ENCODE measurements around the gene SLC30A5. TPM values are rescaled to one million over a fixed set of nuclear protein-coding genes. Genes with fewer than 3 reads are reported as not detected.
"Not testable (repeated sequence)": the region's sequence is repeated elsewhere in the genome, so short reads cannot be mapped to it uniquely, and the experiment has no call there.

Gene SLC30A5
- total RNA-seq, 3 donors from 2014 or later (not counting 1 experiment from before 2014, with no cell fraction given), result 17.8 to 30.1 (median 26.7) TPM

DNA sequence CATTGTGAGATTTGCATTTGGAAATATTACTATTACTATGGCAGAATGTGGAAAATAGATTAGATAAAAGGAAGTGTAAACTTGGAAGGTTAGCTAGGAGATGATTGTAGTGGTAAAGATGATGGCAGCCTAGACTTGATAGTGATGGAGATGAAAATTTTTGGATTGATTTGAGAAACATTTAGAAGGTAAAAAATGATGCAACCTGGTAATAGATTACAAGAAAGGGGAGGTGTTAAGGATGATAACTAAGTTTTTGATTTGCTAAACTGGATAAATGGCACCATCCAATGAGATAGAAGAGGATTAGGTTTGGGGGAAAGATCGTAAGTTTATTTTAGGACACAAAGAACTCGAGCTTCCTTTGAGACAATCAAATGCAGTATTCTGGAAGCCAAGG lies 8.9 kb upstream of the SLC30A5 start:
- H3K27me3 Mint-ChIP-seq (ENCODE audit: low read depth in 2 of 2), result peaks cover 0 to 5% of the 10 kb centered on the region in 2 donors
- H3K4me3 ChIP-seq (ENCODE audit: low read length), result no peak overlapping the region
- no peak for ATAC-seq
- intact Hi-C loops (cut with micrococcal nuclease), result no loop called here
- no peaks in the 10 kb centered on the region for H3K9me3 Mint-ChIP-seq
- H3K4me1 ChIP-seq (ENCODE audit: control insufficient read depth, insufficient read depth, low read length), result no peaks in the 10 kb centered on the region
- H3K36me3 Mint-ChIP-seq, result no peaks in the 10 kb centered on the region
- no peaks in the 10 kb centered on the region for H3K9me3 ChIP-seq (ENCODE audit: control insufficient read depth, insufficient read depth, low read length)
- no peaks in the 10 kb centered on the region for H3K36me3 ChIP-seq (ENCODE audit: control insufficient read depth, insufficient read depth, low read length)
- no peak overlapping the region for H3K27ac Mint-ChIP-seq
- no peaks in the 10 kb centered on the region for H3K27me3 ChIP-seq (ENCODE audit: control insufficient read depth, insufficient read depth, low read length)
- no peak overlapping the region for H3K4me3 Mint-ChIP-seq
- H3K4me1 Mint-ChIP-seq, result no peaks in the 10 kb centered on the region
- TF ChIP-seq, protein P1, sequence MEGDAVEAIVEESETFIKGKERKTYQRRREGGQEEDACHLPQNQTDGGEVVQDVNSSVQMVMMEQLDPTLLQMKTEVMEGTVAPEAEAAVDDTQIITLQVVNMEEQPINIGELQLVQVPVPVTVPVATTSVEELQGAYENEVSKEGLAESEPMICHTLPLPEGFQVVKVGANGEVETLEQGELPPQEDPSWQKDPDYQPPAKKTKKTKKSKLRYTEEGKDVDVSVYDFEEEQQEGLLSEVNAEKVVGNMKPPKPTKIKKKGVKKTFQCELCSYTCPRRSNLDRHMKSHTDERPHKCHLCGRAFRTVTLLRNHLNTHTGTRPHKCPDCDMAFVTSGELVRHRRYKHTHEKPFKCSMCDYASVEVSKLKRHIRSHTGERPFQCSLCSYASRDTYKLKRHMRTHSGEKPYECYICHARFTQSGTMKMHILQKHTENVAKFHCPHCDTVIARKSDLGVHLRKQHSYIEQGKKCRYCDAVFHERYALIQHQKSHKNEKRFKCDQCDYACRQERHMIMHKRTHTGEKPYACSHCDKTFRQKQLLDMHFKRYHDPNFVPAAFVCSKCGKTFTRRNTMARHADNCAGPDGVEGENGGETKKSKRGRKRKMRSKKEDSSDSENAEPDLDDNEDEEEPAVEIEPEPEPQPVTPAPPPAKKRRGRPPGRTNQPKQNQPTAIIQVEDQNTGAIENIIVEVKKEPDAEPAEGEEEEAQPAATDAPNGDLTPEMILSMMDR (IDR thresholded peaks at IDR 0.05), result no peak
- WGBS (ENCODE audit: insufficient coverage), result 93% methylated on average over 2 of the region's 2 CpGs
- no peak for DNase-seq
- H3K27ac ChIP-seq (ENCODE audit: low read length), result no peak overlapping the region

DNA sequence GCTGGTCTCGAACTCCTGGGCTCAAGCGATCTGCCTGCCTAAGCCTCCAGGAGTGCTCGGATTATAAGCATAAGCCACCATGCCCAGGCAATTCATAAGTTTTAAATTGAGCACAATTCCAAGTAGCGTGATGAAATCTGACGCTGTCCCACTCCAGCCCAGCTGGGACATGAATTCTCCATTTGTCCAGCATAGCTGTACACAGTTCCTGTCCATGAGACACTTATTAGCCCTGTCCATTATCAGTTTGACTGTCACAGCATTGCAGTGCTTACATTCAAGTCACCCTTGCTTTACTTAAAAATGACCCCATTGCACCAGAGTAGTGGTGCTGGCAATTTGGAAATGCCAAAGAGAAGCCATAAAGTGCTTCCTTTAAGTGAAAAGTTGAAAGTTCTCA lies 7.6 kb upstream of the SLC30A5 start:
- H3K4me3 Mint-ChIP-seq, result no peak overlapping the region
- intact Hi-C loops (cut with micrococcal nuclease), result no loop called here
- ATAC-seq, result no peak

DNA sequence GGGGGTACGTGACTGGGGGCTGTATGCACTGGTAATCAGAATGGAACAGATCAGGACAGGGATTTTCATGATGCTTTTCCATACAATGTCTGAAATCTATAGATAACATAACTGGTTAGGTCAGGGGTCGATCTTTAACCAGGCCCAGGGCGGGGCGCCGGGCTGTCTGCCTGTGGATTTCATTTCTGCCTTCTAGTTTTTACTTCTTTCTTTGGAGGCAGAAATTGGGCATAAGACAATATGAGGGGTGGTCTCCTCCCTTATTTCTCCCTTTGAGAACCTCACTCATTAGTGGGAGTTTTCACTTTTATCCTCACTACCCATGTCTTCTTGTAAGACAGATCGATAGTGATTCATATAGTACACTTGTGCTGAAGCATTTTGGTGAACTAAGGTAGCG lies 5.8 kb upstream of the SLC30A5 start:
- H3K27ac Mint-ChIP-seq; H3K36me3 ChIP-seq (ENCODE audit: control insufficient read depth, insufficient read depth, low read length); DNase-seq; H3K9me3 Mint-ChIP-seq; H3K4me1 Mint-ChIP-seq; H3K27me3 Mint-ChIP-seq (ENCODE audit: low read depth in 2 of 2); H3K4me1 ChIP-seq (ENCODE audit: control insufficient read depth, insufficient read depth, low read length); H3K4me3 ChIP-seq (ENCODE audit: low read length); H3K9me3 ChIP-seq (ENCODE audit: control insufficient read depth, insufficient read depth, low read length); H3K4me3 Mint-ChIP-seq; intact Hi-C loops (cut with micrococcal nuclease); H3K27me3 ChIP-seq (ENCODE audit: control insufficient read depth, insufficient read depth, low read length); H3K36me3 Mint-ChIP-seq; H3K27ac ChIP-seq (ENCODE audit: low read length); ATAC-seq: not testable (repeated sequence)
- 77% methylated on average over 3 of the region's 7 CpGs for WGBS (ENCODE audit: insufficient coverage)

More for the DNA sequence above, 7.6 kb upstream of the SLC30A5 start:
- WGBS (ENCODE audit: insufficient coverage), result 95% methylated on average over 5 of the region's 5 CpGs
- no peaks in the 10 kb centered on the region for H3K9me3 ChIP-seq (ENCODE audit: control insufficient read depth, insufficient read depth, low read length)
- DNase-seq, result no peak
- no peaks in the 10 kb centered on the region for H3K27me3 ChIP-seq (ENCODE audit: control insufficient read depth, insufficient read depth, low read length)
- no peak overlapping the region for H3K27ac ChIP-seq (ENCODE audit: low read length)
- H3K4me1 ChIP-seq (ENCODE audit: control insufficient read depth, insufficient read depth, low read length), result no peaks in the 10 kb centered on the region
- Mint-ChIP-seq H3K9me3 (no peaks in the 10 kb centered on the region), H3K36me3 (no peaks in the 10 kb centered on the region), H3K27ac (no peak overlapping the region), H3K27me3 (ENCODE audit: low read depth in 2 of 2) (peaks cover 0 to 5% of the 10 kb centered on the region in 2 donors), H3K4me1 (no peaks in the 10 kb centered on the region)
- no peaks in the 10 kb centered on the region for H3K36me3 ChIP-seq (ENCODE audit: control insufficient read depth, insufficient read depth, low read length)
- TF ChIP-seq, protein P1 (IDR thresholded peaks at IDR 0.05), result no peak
- no peak overlapping the region for H3K4me3 ChIP-seq (ENCODE audit: low read length)

DNA sequence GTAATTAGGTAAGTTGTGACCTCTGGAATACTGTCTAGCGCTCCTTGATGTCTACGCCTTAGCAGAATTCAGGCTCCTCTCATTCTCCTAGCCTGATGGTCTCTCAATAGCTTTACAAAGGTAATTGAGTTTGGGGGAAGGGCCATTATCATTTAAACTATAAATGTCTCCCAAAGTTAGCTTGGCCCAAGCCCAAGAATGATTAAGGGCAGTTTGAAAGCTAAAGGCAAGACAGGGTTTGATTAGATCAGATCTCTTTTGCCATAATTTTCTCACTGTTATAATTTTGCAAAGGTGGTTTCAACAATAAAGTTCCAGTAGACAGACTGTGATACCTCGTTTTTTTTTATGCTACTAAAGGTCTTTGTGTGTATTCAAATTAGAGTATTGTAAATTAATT lies 3.7 kb upstream of the SLC30A5 start:
- Histone ChIP-seq H3K27ac (ENCODE audit: low read length) (no peak overlapping the region), H3K4me1 (ENCODE audit: control insufficient read depth, insufficient read depth, low read length) (peaks cover 12% of the 10 kb centered on the region), H3K4me3 (ENCODE audit: low read length) (no peak overlapping the region), H3K36me3 (ENCODE audit: control insufficient read depth, insufficient read depth, low read length) (no peaks in the 10 kb centered on the region), H3K27me3 (ENCODE audit: control insufficient read depth, insufficient read depth, low read length) (no peaks in the 10 kb centered on the region), H3K9me3 (ENCODE audit: control insufficient read depth, insufficient read depth, low read length) (no peaks in the 10 kb centered on the region)
- no peak for DNase-seq
- no peak for ATAC-seq
- no peaks in the 10 kb centered on the region for H3K27me3 Mint-ChIP-seq (ENCODE audit: low read depth in 2 of 2)
- WGBS (ENCODE audit: insufficient coverage), result no CpG with 5 or more reads among the region's 3 CpGs
- H3K9me3 Mint-ChIP-seq, result no peaks in the 10 kb centered on the region
- TF ChIP-seq, protein P1 (IDR thresholded peaks at IDR 0.05), result no peak
- H3K4me3 Mint-ChIP-seq, result no peak overlapping the region
- no peaks in the 10 kb centered on the region for H3K36me3 Mint-ChIP-seq
- H3K4me1 Mint-ChIP-seq, result peaks cover 5 to 10% of the 10 kb centered on the region in 2 donors
- H3K27ac Mint-ChIP-seq, result no peak overlapping the region
- intact Hi-C loops (cut with micrococcal nuclease), result no loop called here

Measured in natural killer cell (primary cell).